SK-N-MC (cell line): ENCODE results near the gene GRM8.

Experiments
- EZH2 ChIP-seq: fragments of 200-600 bp; sonication (generic); IDR thresholded peaks from one replicate; pipeline ENCODE4 v1.6.1; 2017; ENCODE audit warnings: antibody characterized with exemption
- POLR2AphosphoS5 ChIP-seq: IDR thresholded peaks from 2 replicates; pipeline ENCODE4 v1.6.1; 2012; ENCODE audit warnings: mild to moderate bottlenecking, low read depth, low read length, borderline replicate concordance

DNA sequence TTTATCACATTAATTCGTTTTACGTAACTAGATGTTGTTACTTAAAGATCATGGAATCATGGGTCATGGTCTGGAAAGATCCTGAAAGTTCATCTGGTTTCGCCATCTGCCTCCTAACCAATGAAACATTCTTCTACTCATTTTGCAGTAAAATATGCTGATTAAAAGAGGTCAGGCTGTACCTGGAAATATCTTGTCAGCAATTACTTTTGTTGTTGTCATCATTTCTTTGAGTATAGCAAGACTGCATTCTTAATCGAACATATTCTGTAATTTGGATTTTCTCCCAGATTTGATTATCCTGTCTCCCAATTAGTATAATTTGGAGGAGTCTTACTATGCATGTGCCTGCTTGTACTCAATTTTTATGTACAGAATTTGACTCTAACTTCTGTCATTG, 833.7 kb downstream of the GRM8 start:
- TF ChIP-seq POLR2AphosphoS5 (no peak), EZH2 (no peak)
